ENCODE measurements around the gene LGALS3BP. TPM values are rescaled to one million over a fixed set of nuclear protein-coding genes. Genes with fewer than 3 reads are reported as not detected.

The LGALS3BP gene
- total RNA-seq, 1 donor from 2014 or later: 118 TPM

DNA sequence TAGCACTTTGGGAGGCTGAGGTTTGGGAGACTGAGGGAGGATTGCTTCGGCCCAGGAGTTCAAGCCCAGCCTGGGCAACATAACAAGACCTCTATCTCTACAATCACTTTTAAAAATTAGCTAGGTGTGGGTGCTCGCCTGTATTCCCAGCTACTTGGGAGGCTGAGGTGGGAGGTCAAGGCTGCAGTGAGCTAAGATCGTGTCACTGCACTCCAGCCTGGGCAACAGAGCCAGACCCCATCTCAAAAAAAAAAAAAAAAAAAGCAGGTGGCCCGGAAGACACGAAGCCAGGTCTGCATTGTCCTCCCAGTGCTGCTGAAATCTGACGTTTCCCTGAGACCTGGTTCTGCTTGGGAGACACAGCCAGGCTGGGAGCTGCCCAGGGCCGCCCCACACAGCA lies 35.7 kb downstream of the LGALS3BP start:
- Histone ChIP-seq H3K4me3 (ENCODE audit: low read depth, low read length) (no peak overlapping the region), H3K36me3 (ENCODE audit: control insufficient read depth, insufficient read depth, low read length) (no peaks in the 10 kb centered on the region), H3K27me3 (ENCODE audit: control insufficient read depth, insufficient read depth, low read length) (no peaks in the 10 kb centered on the region)
- DNase-seq (ENCODE audit: low read depth): no peak
- no peak for FAIRE-seq
- no peak for TF ChIP-seq CTCF (IDR thresholded peaks at IDR 0.05; ENCODE audit: insufficient read depth, low read length, severe bottlenecking)

- no peak for FAIRE-seq
- Histone ChIP-seq H3K27me3 (ENCODE audit: control insufficient read depth, insufficient read depth, low read length) (no peaks in the 10 kb centered on the region), H3K4me3 (ENCODE audit: low read depth, low read length) (no peak overlapping the region), H3K36me3 (ENCODE audit: control insufficient read depth, insufficient read depth, low read length) (no peaks in the 10 kb centered on the region)
- DNase-seq (ENCODE audit: low read depth): no peak
- no peak for TF ChIP-seq CTCF (IDR thresholded peaks at IDR 0.05; ENCODE audit: insufficient read depth, low read length, severe bottlenecking)
Measured at GRCh38 chr17:78940708-78941107, 39.0 kb downstream of the LGALS3BP start.

DNA sequence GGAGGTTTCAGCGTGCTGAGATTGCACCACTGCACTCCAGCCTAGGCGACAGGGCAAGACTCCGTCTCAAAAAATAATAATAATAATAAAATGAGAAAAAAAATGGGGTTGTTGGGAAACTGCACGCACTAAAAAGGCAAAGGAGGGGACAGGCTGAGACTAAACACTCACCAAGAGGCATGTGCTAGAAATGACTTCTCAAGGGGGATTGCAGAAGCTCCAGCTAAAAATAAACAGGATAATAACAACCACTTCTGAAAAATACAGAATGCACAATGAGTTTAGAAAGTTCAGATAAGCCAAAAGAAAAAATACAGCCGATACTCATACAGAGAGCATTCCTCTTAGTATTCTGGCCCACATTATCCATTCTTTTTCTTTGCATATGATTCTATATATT lies 39.5 kb downstream of the LGALS3BP start:
- no peak for TF ChIP-seq CTCF (IDR thresholded peaks at IDR 0.05; ENCODE audit: insufficient read depth, low read length, severe bottlenecking)
- no peak overlapping the region for H3K4me3 ChIP-seq (ENCODE audit: low read depth, low read length)
- no peak for FAIRE-seq
- no peaks in the 10 kb centered on the region for H3K27me3 ChIP-seq (ENCODE audit: control insufficient read depth, insufficient read depth, low read length)
- H3K36me3 ChIP-seq (ENCODE audit: control insufficient read depth, insufficient read depth, low read length): no peaks in the 10 kb centered on the region
- DNase-seq (ENCODE audit: low read depth): no peak

DNA sequence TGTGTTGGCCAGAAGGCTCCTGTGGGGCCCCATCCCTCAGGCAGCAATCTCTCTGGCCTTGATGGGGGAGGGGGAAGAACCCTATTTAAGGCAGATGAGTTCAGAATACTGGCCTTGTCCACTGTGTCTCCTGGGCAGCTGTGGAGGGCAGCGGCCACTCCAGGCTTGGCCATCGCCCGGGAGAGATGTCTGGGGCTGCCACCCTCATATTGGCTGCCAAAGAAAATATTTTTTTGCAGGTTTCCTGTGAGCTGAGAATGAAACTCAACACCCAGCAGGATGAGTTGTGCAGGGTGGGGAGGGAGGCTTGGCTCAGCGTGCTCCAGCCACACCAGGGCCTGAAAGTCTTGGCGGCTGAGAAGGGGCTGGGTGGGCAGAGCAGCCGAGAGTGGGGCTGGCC lies 40.1 kb downstream of the LGALS3BP start:
- no peaks in the 10 kb centered on the region for H3K27me3 ChIP-seq (ENCODE audit: control insufficient read depth, insufficient read depth, low read length)
- FAIRE-seq (no peak), DNase-seq (ENCODE audit: low read depth) (no peak)
- no peak overlapping the region for H3K4me3 ChIP-seq (ENCODE audit: low read depth, low read length)
- no peak for TF ChIP-seq CTCF (IDR thresholded peaks at IDR 0.05; ENCODE audit: insufficient read depth, low read length, severe bottlenecking)
- H3K36me3 ChIP-seq (ENCODE audit: control insufficient read depth, insufficient read depth, low read length): no peaks in the 10 kb centered on the region

DNA sequence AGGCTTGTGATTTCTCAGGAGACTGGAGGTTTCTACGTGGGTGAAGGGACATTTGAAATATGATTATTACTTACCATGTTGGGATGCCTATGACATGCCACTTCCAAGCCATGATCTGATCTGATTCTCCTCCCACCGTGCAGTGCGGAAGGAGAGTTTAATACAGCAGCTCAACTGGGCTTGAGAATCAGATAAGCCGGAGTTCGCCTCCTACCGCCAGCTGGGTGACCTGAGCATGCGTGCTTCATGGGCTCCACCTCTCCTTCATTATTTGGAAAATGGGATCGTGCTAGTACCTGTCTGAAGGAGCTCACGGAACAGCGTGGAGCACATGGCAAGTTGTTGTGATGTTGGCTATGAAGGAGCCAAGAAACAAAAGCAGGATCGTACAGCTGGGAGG lies 42.2 kb downstream of the LGALS3BP start:
- no peak for TF ChIP-seq CTCF (IDR thresholded peaks at IDR 0.05; ENCODE audit: insufficient read depth, low read length, severe bottlenecking)
- H3K36me3 ChIP-seq (ENCODE audit: control insufficient read depth, insufficient read depth, low read length): no peaks in the 10 kb centered on the region
- DNase-seq (ENCODE audit: low read depth) (no peak), FAIRE-seq (no peak)
- no peak overlapping the region for H3K4me3 ChIP-seq (ENCODE audit: low read depth, low read length)
- no peaks in the 10 kb centered on the region for H3K27me3 ChIP-seq (ENCODE audit: control insufficient read depth, insufficient read depth, low read length)

Measured in bronchial epithelial cell (primary cell).